Body of pancreas (tissue), 4 donors: ENCODE data around the gene ASTN2. TPM values are rescaled to one million over a fixed set of nuclear protein-coding genes. Genes with fewer than 3 reads are reported as not detected.

ENCODE experiments used
- ATAC-seq: fragments of 150-250 bp; one replicate; pipeline ENCODE4 v1.9.1; 2016
- DNase-seq, 4 donors: peaks; one replicate each; pipeline ENCODE4 v3.0.0-alpha.2; 2019
- H3K27ac ChIP-seq, 4 donors: fragments of 200-600 bp; sonication (generic); 1 replicate in 3 of 4; 2 replicates in 1 of 4; pipeline versions ENCODE4 v1.5.1 to v1.6.1; 2016 to 2019; ENCODE audit warnings: mild to moderate bottlenecking in 1 of 4, mixed read lengths in 1 of 4, moderate library complexity in 1 of 4
- H3K27me3 ChIP-seq, 2 donors: fragments of 200-600 bp; sonication (generic); one replicate each; pipeline ENCODE4 v1.6.0; 2016; ENCODE audit warnings: mild to moderate bottlenecking in 1 of 2
- H3K36me3 ChIP-seq, 2 donors: fragments of 200-600 bp; sonication (generic); replicated peaks in 1 of 2; 2 replicates each; pipeline ENCODE4 v1.5.1; 2016; ENCODE audit warnings: low read depth in 2 of 2; ENCODE audit not compliant: insufficient read depth in 1 of 2
- H3K4me1 ChIP-seq: fragments of 200-600 bp; sonication (generic); one replicate; pipeline ENCODE4 v1.6.0; 2016
- H3K4me3 ChIP-seq, 2 donors: fragments of 200-600 bp; sonication (generic); 1 replicate in 1 of 2; 2 replicates in 1 of 2; pipeline ENCODE4 v1.5.1; 2016 to 2019
- H3K9me3 ChIP-seq, 3 donors: fragments of 200-600 bp; sonication (generic); 1 replicate in 2 of 3; 2 replicates in 1 of 3; pipeline ENCODE4 v1.5.1; 2016
- POLR2A ChIP-seq, 3 donors: fragments of 450-650 bp; IDR thresholded peaks; one replicate each; pipeline ENCODE4 v1.6.1; 2016; ENCODE audit warnings: antibody characterized with exemption in 3 of 3, mild to moderate bottlenecking in 2 of 3
- WGBS, 2 donors: methylation state at CpG; one replicate each; pipeline ENCODE4 v1.1.5; 2017; 5-methylcytosine and 5-hydroxymethylcytosine counted together
- intact Hi-C: fragments of 100-400 bp; cut with DNase I; formaldehyde crosslinking; loops from one replicate; pipeline ENCODE4 v1.15.1; 2023
- total RNA-seq, 2 donors: library from RNA; depleted of rRNA; stranded (reverse); fragments of >200 nt; gene quantifications; one replicate each; pipeline ENCODE4 v1.1.0, GENCODE V29; 2016
- TF ChIP-seq, protein P1 (sequence below), 7 experiments: fragments of 450-650 bp in 4 of 7; fragments of 200-600 bp in 3 of 7; sonication (generic) in 3 of 7; IDR thresholded peaks; one replicate each; pipeline ENCODE4 v1.5.1; 2016 to 2019; ENCODE audit warnings: antibody characterized with exemption in 7 of 7

Gene ASTN2
- total RNA-seq, 2 donors from 2014 or later = 8.2 to 9.6 TPM

DNA sequence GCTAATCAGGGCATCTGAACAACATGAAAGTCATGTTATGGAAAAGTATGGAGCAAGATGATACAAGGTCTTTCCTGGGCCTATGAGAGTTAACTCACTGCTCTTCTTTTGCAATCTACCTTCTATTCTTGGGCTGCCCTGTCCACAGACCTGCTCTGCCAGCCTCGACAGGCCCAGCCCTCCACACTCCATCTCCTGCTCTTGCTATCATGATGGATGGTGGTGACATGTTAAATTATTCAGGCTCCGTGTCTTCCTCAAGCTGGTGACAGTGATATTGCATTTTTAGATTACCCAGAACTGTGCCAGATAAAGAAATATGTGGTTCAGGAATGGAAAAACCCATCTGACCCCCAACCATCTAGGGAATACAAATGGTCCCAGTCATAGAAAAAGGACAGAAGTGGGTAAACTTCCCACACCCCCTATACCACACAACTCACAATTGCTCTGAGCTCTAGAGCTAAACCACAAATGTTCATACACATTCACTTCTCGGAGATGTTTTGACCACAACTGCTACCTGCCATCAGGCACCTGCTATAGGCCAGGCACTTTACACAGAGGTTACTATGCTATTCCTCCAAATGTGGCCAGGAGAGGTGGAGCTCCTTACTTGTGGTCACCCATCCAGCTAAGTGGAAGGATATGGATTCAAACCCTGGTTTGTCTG is 311.3 kb downstream of the ASTN2 start:
- no peak for TF ChIP-seq POLR2A (IDR thresholded peaks at IDR 0.05)
- TF ChIP-seq, protein P1, sequence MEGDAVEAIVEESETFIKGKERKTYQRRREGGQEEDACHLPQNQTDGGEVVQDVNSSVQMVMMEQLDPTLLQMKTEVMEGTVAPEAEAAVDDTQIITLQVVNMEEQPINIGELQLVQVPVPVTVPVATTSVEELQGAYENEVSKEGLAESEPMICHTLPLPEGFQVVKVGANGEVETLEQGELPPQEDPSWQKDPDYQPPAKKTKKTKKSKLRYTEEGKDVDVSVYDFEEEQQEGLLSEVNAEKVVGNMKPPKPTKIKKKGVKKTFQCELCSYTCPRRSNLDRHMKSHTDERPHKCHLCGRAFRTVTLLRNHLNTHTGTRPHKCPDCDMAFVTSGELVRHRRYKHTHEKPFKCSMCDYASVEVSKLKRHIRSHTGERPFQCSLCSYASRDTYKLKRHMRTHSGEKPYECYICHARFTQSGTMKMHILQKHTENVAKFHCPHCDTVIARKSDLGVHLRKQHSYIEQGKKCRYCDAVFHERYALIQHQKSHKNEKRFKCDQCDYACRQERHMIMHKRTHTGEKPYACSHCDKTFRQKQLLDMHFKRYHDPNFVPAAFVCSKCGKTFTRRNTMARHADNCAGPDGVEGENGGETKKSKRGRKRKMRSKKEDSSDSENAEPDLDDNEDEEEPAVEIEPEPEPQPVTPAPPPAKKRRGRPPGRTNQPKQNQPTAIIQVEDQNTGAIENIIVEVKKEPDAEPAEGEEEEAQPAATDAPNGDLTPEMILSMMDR (IDR thresholded peaks at IDR 0.05) = no peak
- H3K36me3 ChIP-seq = no peaks in the 10 kb centered on the region
- WGBS, 2 donors = 47 to 55% methylated on average over 3 of the region's 3 CpGs
- no peak overlapping the region for H3K27ac ChIP-seq
- DNase-seq (no peak), ATAC-seq (no peak)
- no peaks in the 10 kb centered on the region for H3K9me3 ChIP-seq
- intact Hi-C loops = no loop called here
- H3K4me1 ChIP-seq = no peaks in the 10 kb centered on the region
- no peak overlapping the region for H3K4me3 ChIP-seq
- H3K27me3 ChIP-seq = no peaks in the 10 kb centered on the region

DNA sequence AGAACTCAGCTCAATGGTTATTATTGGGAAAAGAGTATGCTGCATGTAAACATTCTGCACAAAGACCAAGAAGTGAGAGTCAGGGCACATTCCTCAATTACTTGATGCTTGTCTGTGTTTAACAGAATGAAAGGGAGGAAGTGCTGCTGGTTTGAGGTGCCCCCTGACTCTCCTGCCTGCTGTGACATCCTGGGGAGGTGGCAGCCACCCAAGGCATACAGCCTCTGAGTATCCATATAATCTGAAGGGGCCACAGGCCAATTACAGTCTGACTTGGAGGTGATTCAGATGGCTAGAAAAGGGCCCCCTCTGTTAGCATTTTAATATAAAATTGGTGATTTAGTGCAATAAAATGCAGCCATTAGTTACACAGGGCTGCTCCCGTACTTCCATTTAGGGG is 313.8 kb downstream of the ASTN2 start:
- DNase-seq (no peak), ATAC-seq (no peak)
- H3K27me3 ChIP-seq = no peaks in the 10 kb centered on the region
- WGBS, 2 donors = 88 to 100% methylated on average over 1 of the region's 1 CpG
- H3K4me1 ChIP-seq = no peaks in the 10 kb centered on the region
- no peak overlapping the region for H3K4me3 ChIP-seq
- TF ChIP-seq POLR2A (IDR thresholded peaks at IDR 0.05) = no peak
- TF ChIP-seq, protein P1 (IDR thresholded peaks at IDR 0.05) = no peak
- H3K9me3 ChIP-seq = no peaks in the 10 kb centered on the region
- intact Hi-C loops = no loop called here
- no peaks in the 10 kb centered on the region for H3K36me3 ChIP-seq
- H3K27ac ChIP-seq = no peak overlapping the region

DNA sequence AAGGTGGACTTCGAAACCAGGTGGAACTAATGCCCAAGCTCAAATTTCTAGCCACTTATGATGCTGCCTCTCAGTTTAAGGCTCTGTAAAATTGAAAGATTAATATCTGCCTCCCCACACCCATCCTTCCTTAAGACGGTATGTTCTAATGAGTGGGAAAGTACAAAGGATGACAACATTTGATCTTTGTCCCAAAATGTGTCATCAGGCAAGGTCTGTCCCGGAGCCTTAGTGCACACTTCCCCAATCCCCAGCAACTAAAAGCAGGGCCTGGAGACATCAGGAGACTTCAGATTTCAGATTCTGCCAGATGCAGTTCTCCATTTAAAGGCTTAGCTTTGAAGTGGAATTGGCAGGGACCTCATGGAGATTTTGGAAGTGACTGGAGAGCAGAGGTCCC is 316.5 kb downstream of the ASTN2 start:
- TF ChIP-seq, protein P1 (IDR thresholded peaks at IDR 0.05) = no peak
- TF ChIP-seq POLR2A (IDR thresholded peaks at IDR 0.05) = no peak
- intact Hi-C loops = no loop called here
- no peak for ATAC-seq
- H3K4me3 ChIP-seq = no peak overlapping the region
- WGBS, 2 donors = 79 to 81% methylated on average over 3 of the region's 3 CpGs
- H3K9me3 ChIP-seq = no peaks in the 10 kb centered on the region
- no peaks in the 10 kb centered on the region for H3K27me3 ChIP-seq
- H3K36me3 ChIP-seq = no peaks in the 10 kb centered on the region
- no peak for DNase-seq
- no peak overlapping the region for H3K27ac ChIP-seq
- H3K4me1 ChIP-seq = no peaks in the 10 kb centered on the region

- no peak overlapping the region for H3K4me3 ChIP-seq
- intact Hi-C loops = no loop called here
- 71 to 78% methylated on average over 3 of the region's 3 CpGs for WGBS, 2 donors
These were observed 317.1 kb downstream of the ASTN2 start for GRCh38 chr9:117097761-117098160.

More at GRCh38 chr9:117097761-117098160, 317.1 kb downstream of the ASTN2 start:
- TF ChIP-seq, protein P1 (IDR thresholded peaks at IDR 0.05) = no peak
- no peak for TF ChIP-seq POLR2A (IDR thresholded peaks at IDR 0.05)
- DNase-seq = no peak
- Histone ChIP-seq H3K9me3 (no peaks in the 10 kb centered on the region), H3K36me3 (no peaks in the 10 kb centered on the region), H3K27ac (no peak overlapping the region), H3K4me1 (no peaks in the 10 kb centered on the region), H3K27me3 (no peaks in the 10 kb centered on the region)
- ATAC-seq = no peak
